H1 (cell line): ENCODE results near the gene CABLES2. TPM values are rescaled to one million over a fixed set of nuclear protein-coding genes. Genes with fewer than 3 reads are reported as not detected.

Experiments used
- CTCF ChIA-PET: fragments of 300-600 bp; sonication (Branson Sonifier 250); formaldehyde crosslinking; loops from one replicate; lab custom pipeline; 2021; ENCODE audit not compliant: partially characterized antibody; lab: Charles Lee
- POLR2A ChIA-PET: fragments of 300-600 bp; sonication (Branson Sonifier 250); formaldehyde crosslinking; loops from one replicate; lab custom pipeline; 2021; ENCODE audit warnings: inconsistent platforms; ENCODE audit not compliant: partially characterized antibody; lab: Charles Lee
- DNase-seq, 2 experiments: peaks; one replicate each; pipeline versions ENCODE4 v3.0.0 to v3.0.0-alpha.2; 2010 to 2022; ENCODE audit warnings: low spot score in 2 of 2, low read depth in 1 of 2, mixed read lengths in 1 of 2
- FAIRE-seq: peaks from 2 replicates; lab custom pipeline; 2011; peaks lifted over from hg19 to GRCh38; lab: Jason Lieb, UNC
- H2AFZ ChIP-seq: 2 replicates; pipeline ENCODE4 v1.8.1; 2012; ENCODE audit warnings: low read length, inconsistent platforms
- H2AK5ac ChIP-seq: 2 replicates; pipeline ENCODE4 v1.6.1; 2013; ENCODE audit warnings: low read depth, low read length
- H2BK120ac ChIP-seq: replicated peaks from 2 replicates; pipeline ENCODE3; 2013; ENCODE audit warnings: low read depth, low read length, inconsistent platforms
- H2BK12ac ChIP-seq: 2 replicates; pipeline ENCODE4 v1.6.1; 2013; ENCODE audit warnings: low read depth, low read length
- H2BK15ac ChIP-seq: 2 replicates; pipeline ENCODE4 v1.6.1; 2013; ENCODE audit warnings: low read length
- H2BK20ac ChIP-seq: 2 replicates; pipeline ENCODE4 v1.6.1; 2013; ENCODE audit warnings: low read length
- H2BK5ac ChIP-seq: 2 replicates; pipeline ENCODE4 v1.6.1; 2013; ENCODE audit warnings: low read depth, low read length
- H3K14ac ChIP-seq: 2 replicates; pipeline ENCODE4 v1.6.1; 2013; ENCODE audit warnings: inconsistent platforms; ENCODE audit not compliant: insufficient read length
- H3K18ac ChIP-seq: 2 replicates; pipeline ENCODE4 v1.6.1; 2013; ENCODE audit warnings: low read length; ENCODE audit errors: extremely low read depth
- H3K23ac ChIP-seq: 2 replicates; pipeline ENCODE4 v1.6.1; 2013; ENCODE audit warnings: inconsistent platforms; ENCODE audit not compliant: insufficient read length
- H3K23me2 ChIP-seq: 2 replicates; pipeline ENCODE4 v1.6.1; 2013; ENCODE audit warnings: low read depth, low read length
- H3K27ac ChIP-seq: 2 replicates; pipeline ENCODE4 v1.6.1; 2011; ENCODE audit warnings: low read depth, low read length, inconsistent platforms
- H3K27me3 ChIP-seq, 4 experiments: replicated peaks in 1 of 4; 1 replicate in 1 of 4; 2 replicates in 3 of 4; pipeline versions ENCODE4 v1.6.1 to v1.8.1; 2011 to 2013; ENCODE audit warnings: low read length in 3 of 4, mild to moderate bottlenecking in 3 of 4, inconsistent platforms in 2 of 4, mixed read lengths in 2 of 4, moderate library complexity in 1 of 4; ENCODE audit not compliant: control insufficient read depth in 3 of 4, insufficient read depth in 3 of 4; ENCODE audit errors: extremely low read depth in 1 of 4
- H3K36me3 ChIP-seq, 4 experiments: 2 replicates each; pipeline versions ENCODE4 v1.6.1 to v1.8.1; 2011 to 2013; ENCODE audit warnings: mild to moderate bottlenecking in 4 of 4, low read length in 3 of 4, moderate library complexity in 2 of 4, control low read depth in 1 of 4, inconsistent platforms in 1 of 4; ENCODE audit not compliant: insufficient read depth in 4 of 4, control insufficient read depth in 2 of 4
- H3K4ac ChIP-seq: replicated peaks from 2 replicates; pipeline ENCODE3; 2013; ENCODE audit warnings: low read length, low read depth, mixed read lengths, inconsistent platforms; ENCODE audit not compliant: insufficient read length
- H3K4me1 ChIP-seq, 4 experiments: replicated peaks in 1 of 4; 1 replicate in 1 of 4; 2 replicates in 3 of 4; pipeline versions ENCODE4 v1.6.1 to v1.8.1; 2011 to 2013; ENCODE audit warnings: low read length in 3 of 4, inconsistent platforms in 2 of 4, mixed read lengths in 1 of 4; ENCODE audit not compliant: insufficient read depth in 4 of 4, control insufficient read depth in 3 of 4
- H3K4me2 ChIP-seq, 2 experiments: 2 replicates each; pipeline versions ENCODE4 v1.6.1 to v1.8.1; 2011 to 2013; ENCODE audit warnings: low read depth in 2 of 2, low read length in 2 of 2, control low read depth in 1 of 2, inconsistent platforms in 1 of 2, mild to moderate bottlenecking in 1 of 2; ENCODE audit not compliant: insufficient read depth in 1 of 2
- H3K4me3 ChIP-seq, 4 experiments: fragments of 200-600, 300-600 bp in 1 of 4; sonication (generic), shearing (Covaris generic), sonication (Bioruptor Twin) in 1 of 4; 2 replicates each; pipeline versions ENCODE4 v1.5.1 to v1.8.1; 2011 to 2016; ENCODE audit warnings: low read length in 4 of 4, low read depth in 3 of 4, control low read depth in 2 of 4, inconsistent platforms in 2 of 4, mild to moderate bottlenecking in 2 of 4, mixed read lengths in 1 of 4, moderate library complexity in 1 of 4; ENCODE audit not compliant: insufficient read depth in 2 of 4; ENCODE audit errors: extremely low read depth in 1 of 4
- H3K56ac ChIP-seq: replicated peaks from 2 replicates; pipeline ENCODE3; 2013; ENCODE audit warnings: low read depth, mild to moderate bottlenecking, mixed read lengths, low read length, inconsistent platforms; ENCODE audit not compliant: insufficient read length
- H3K79me1 ChIP-seq: 2 replicates; pipeline ENCODE4 v1.6.1; 2013; ENCODE audit warnings: low read depth, low read length, control low read depth
- H3K79me2 ChIP-seq, 2 experiments: 2 replicates each; pipeline versions ENCODE4 v1.6.1 to v1.8.1; 2012 to 2013; ENCODE audit warnings: low read length in 2 of 2, mild to moderate bottlenecking in 2 of 2, inconsistent platforms in 1 of 2; ENCODE audit not compliant: insufficient read depth in 2 of 2, control insufficient read depth in 1 of 2
- H3K9ac ChIP-seq, 4 experiments: replicated peaks in 1 of 4; 1 replicate in 1 of 4; 2 replicates in 3 of 4; pipeline versions ENCODE4 v1.6.1 to v1.8.1; 2011 to 2013; ENCODE audit warnings: low read depth in 3 of 4, low read length in 3 of 4, control low read depth in 2 of 4, mild to moderate bottlenecking in 2 of 4, moderate library complexity in 2 of 4, inconsistent platforms in 1 of 4; ENCODE audit errors: extremely low read depth in 1 of 4
- H3K9me3 ChIP-seq, 2 experiments: 2 replicates each; pipeline versions ENCODE4 v1.6.1 to v1.8.1; 2012 to 2013; ENCODE audit warnings: mild to moderate bottlenecking in 2 of 2, moderate library complexity in 2 of 2, control low read depth in 1 of 2, inconsistent platforms in 1 of 2, low read depth in 1 of 2, low read length in 1 of 2, mixed read lengths in 1 of 2; ENCODE audit not compliant: insufficient read depth in 2 of 2
- H4K20me1 ChIP-seq, 2 experiments: replicated peaks in 1 of 2; 2 replicates each; pipeline versions ENCODE3 to v1.8.1; 2011 to 2013; ENCODE audit warnings: inconsistent platforms in 2 of 2, low read length in 2 of 2, mild to moderate bottlenecking in 1 of 2; ENCODE audit not compliant: insufficient read depth in 2 of 2, control insufficient read depth in 1 of 2
- H4K5ac ChIP-seq: 2 replicates; pipeline ENCODE4 v1.6.1; 2013; ENCODE audit warnings: low read length, low read depth, mixed read lengths, inconsistent platforms; ENCODE audit not compliant: insufficient read length
- H4K8ac ChIP-seq: 2 replicates; pipeline ENCODE4 v1.8.0; 2013; ENCODE audit warnings: mild to moderate bottlenecking, moderate library complexity, low read length, inconsistent platforms; ENCODE audit not compliant: insufficient read depth; ENCODE audit errors: extremely low read depth
- H4K91ac ChIP-seq: replicated peaks from 2 replicates; pipeline ENCODE3; 2013; ENCODE audit warnings: low read length, mixed read lengths, inconsistent platforms; ENCODE audit not compliant: insufficient read length
- ASH2L ChIP-seq: fragments of 200-600, 300-600 bp; sonication (generic); IDR thresholded peaks from one replicate; pipeline ENCODE4 v1.7.1; 2017; ENCODE audit warnings: low read length
- EGR1 ChIP-seq: IDR thresholded peaks from 2 replicates; pipeline ENCODE4 v1.6.1; 2011; ENCODE audit warnings: low read depth, low read length, borderline replicate concordance
- HDAC6 ChIP-seq: IDR thresholded peaks from one replicate; pipeline ENCODE4 v1.7.1; 2012; ENCODE audit warnings: low read depth, mild to moderate bottlenecking, inconsistent platforms, low read length, moderate library complexity
- POLR2A ChIP-seq, 2 experiments: IDR thresholded peaks; 1 replicate in 1 of 2; 2 replicates in 1 of 2; pipeline ENCODE4 v1.6.1; 2011; ENCODE audit warnings: low read depth in 2 of 2, low read length in 2 of 2, mild to moderate bottlenecking in 2 of 2; ENCODE audit errors: control extremely low read depth in 1 of 2
- TCF12 ChIP-seq: IDR thresholded peaks from 2 replicates; pipeline ENCODE4 v1.6.1; 2011; ENCODE audit warnings: low read depth, mild to moderate bottlenecking, low read length
- WGBS, 2 experiments: shearing (Covaris generic) in 1 of 2; methylation state at CpG; one replicate each; pipeline versions ENCODE4 v1.1.6 to v1.1.7; 2013 to 2015; ENCODE audit warnings: low lambda C conversion rate in 2 of 2, mixed read lengths in 2 of 2, inconsistent platforms in 1 of 2, low coverage in 1 of 2, missing lambda C conversion rate in 1 of 2; ENCODE audit not compliant: insufficient replicate concordance in 2 of 2, insufficient coverage in 1 of 2, insufficient read length in 1 of 2; ENCODE audit errors: extremely low coverage in 1 of 2, missing lambda C conversion rate in 1 of 2; 5-methylcytosine and 5-hydroxymethylcytosine counted together
- polyA plus RNA-seq, 7 experiments: library from polyadenylated mRNA; depleted of rRNA in 3 of 7; stranded (reverse) in 5 of 7; unstranded in 2 of 7; fragments of >200 nt in 5 of 7; fragments of 200-250 nt in 2 of 7; gene quantifications; 1 replicate in 5 of 7; 2 replicates in 1 of 7; 4 replicates in 1 of 7; pipeline versions ENCODE4 v1.2.1 to v1.2.3, GENCODE V29; 2011 to 2013; ENCODE audit warnings: missing spikeins in 2 of 7, mixed read lengths in 2 of 7
- total RNA-seq: library from RNA; stranded (reverse); fragmentation: NEBNext Ultra II Directional; extraction: Animal tissue kit (Norgen Biotek cat#: 25700); gene quantifications from 2 replicates; pipeline ENCODE4 v1.2.1, GENCODE V29; 2021

Gene CABLES2
- total and polyA plus RNA-seq, 2 of the 8 experiments (the other 6 are each of a cell fraction or from before 2014, with no cell fraction given), result 8.0 to 8.8 TPM

- Histone ChIP-seq H3K23me2 (no peaks in the 10 kb centered on the region; the same call in 1 of the 2 replicates), H3K14ac (no peak overlapping the region), H3K27me3 (no peaks in the 10 kb centered on the region), H2BK15ac (no peak overlapping the region), H3K4ac (no peak overlapping the region), H4K8ac (no peak overlapping the region), H3K4me3 (no peak overlapping the region), H3K9me3 (peaks cover 0 to 3% of the 10 kb centered on the region in 2 experiments; a peak in 2 of 4 replicates), H4K20me1 (peaks cover 0 to 13% of the 10 kb centered on the region in 2 experiments), H2BK5ac (no peak overlapping the region), H2AK5ac (no peak overlapping the region), H3K23ac (no peak overlapping the region), H3K79me1 (peaks cover 6% of the 10 kb centered on the region), H3K4me1 (no peaks in the 10 kb centered on the region; a peak in 1 of 7 replicates), H3K18ac (no peak overlapping the region), H3K36me3 (peaks cover 26 to 69% (median 60%) of the 10 kb centered on the region in 4 experiments; a peak in 7 of 8 replicates), H3K27ac (no peak overlapping the region), H4K5ac (no peak overlapping the region), H2BK20ac (no peak overlapping the region), H3K9ac (no peak overlapping the region), H3K56ac (no peak overlapping the region), H4K91ac (no peak overlapping the region), H2AFZ (no peak overlapping the region), H2BK120ac (no peak overlapping the region), H3K4me2 (no peak overlapping the region), H2BK12ac (no peak overlapping the region), H3K79me2 (peaks cover 0 to 7% of the 10 kb centered on the region in 2 experiments; a peak in 1 of 4 replicates)
- POLR2A ChIA-PET, result interaction anchor here (0.5 to 12.3 kb wide), 16 partner anchors 8 to 1573 kb away, joined by 3 to 95 read pairs (median 4); no protein-coding TSS in a partner anchor
- CTCF ChIA-PET, result interaction anchor here (0.7 to 1.5 kb wide), 5 partner anchors 9 to 42 kb away, joined by 3 to 5 read pairs (median 3); no protein-coding TSS in a partner anchor
- 85% methylated on average over 1 of the region's 1 CpG; no CpG with 5 or more reads in 1 of the 2 experiments for WGBS, 2 experiments
- DNase-seq, result no peak
- no peak for FAIRE-seq
- TF ChIP-seq EGR1 (no peak), TCF12 (no peak), HDAC6 (no peak), POLR2A (IDR thresholded peaks at IDR 0.05; ENCODE audit: control extremely low read depth in 1 of 2, low read depth in 2 of 2, low read length in 2 of 2) (no peak), ASH2L (no peak)
Measured at GRCh38 chr20:62348604-62349003, 58.5 kb downstream of the CABLES2 start.
